Glomerular endothelial cell (primary cell): ENCODE measurements around the gene NYNRIN. TPM values are rescaled to one million over a fixed set of nuclear protein-coding genes. Genes with fewer than 3 reads are reported as not detected.
"Not testable (repeated sequence)": the region's sequence is repeated elsewhere in the genome, so short reads cannot be mapped to it uniquely, and the experiment has no call there.

Experiments
- DNase-seq: peaks from one replicate; pipeline ENCODE4 v3.0.0-alpha.2; 2011; ENCODE audit warnings: low read depth, low spot score; ENCODE audit errors: extremely low read depth
- total RNA-seq: library from RNA; depleted of rRNA; stranded (reverse); fragments of >200 nt; gene quantifications from 2 replicates; pipeline ENCODE4 v1.2.3, GENCODE V29; 2015

The NYNRIN gene
- total RNA-seq, 1 donor from 2014 or later: 19.8 TPM

GRCh38 chr14:24369463-24369862 is 29.3 kb upstream of the NYNRIN start:
- no peak for DNase-seq

DNA sequence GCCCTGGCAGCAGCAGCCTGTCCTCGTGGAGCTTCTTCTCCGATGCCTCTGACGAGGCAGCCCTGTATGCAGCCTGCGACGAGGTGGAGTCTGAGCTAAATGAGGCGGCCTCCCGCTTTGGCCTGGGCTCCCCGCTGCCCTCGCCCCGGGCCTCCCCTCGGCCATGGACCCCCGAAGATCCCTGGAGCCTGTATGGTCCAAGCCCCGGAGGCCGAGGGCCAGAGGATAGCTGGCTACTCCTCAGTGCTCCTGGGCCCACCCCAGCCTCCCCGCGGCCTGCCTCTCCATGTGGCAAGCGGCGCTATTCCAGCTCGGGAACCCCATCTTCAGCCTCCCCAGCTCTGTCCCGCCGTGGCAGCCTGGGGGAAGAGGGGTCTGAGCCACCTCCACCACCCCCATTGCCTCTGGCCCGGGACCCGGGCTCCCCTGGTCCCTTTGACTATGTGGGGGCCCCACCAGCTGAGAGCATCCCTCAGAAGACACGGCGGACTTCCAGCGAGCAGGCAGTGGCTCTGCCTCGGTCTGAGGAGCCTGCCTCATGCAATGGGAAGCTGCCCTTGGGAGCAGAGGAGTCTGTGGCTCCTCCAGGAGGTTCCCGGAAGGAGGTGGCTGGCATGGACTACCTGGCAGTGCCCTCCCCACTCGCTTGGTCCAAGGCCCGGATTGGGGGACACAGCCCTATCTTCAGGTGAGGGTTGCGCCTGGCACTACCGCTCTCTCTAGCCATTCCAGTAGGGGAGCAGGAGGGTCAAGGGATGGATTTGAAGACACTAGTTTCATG is 28.7 kb upstream of the NYNRIN start:
- no peak for DNase-seq

GRCh38 chr14:24370748-24371147 is 28.1 kb upstream of the NYNRIN start:
- DNase-seq: no peak

GRCh38 chr14:24371605-24372004 is 27.2 kb upstream of the NYNRIN start:
- DNase-seq: not testable (repeated sequence)

GRCh38 chr14:24372701-24373416 is 25.9 kb upstream of the NYNRIN start:
- DNase-seq: no peak

- DNase-seq: no peak
Observed at GRCh38 chr14:24376448-24377070, 22.2 kb upstream of the NYNRIN start.

DNA sequence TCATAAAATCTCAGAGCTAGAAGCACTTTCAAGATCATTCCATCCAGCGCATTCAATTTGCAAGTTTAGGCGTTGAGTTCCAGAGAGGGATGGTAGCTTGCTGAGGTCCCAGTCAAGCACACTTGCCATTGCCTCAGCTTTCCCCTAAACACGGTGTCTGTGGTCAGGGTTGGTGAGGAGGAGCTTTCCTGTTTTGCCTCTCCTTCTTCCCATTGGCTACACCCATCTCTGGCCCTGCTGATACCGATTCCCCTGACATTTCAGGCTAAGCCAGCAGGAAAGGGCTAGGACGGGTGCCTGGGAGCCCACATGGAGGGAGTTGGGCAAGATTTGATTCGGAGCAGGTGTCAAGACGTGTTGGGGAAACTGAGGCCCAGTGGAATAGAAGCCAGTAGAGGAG is 21.7 kb upstream of the NYNRIN start:
- no peak for DNase-seq

GRCh38 chr14:24377657-24378056 is 21.1 kb upstream of the NYNRIN start:
- no peak for DNase-seq

GRCh38 chr14:24378327-24378726 is 20.5 kb upstream of the NYNRIN start:
- no peak for DNase-seq

- DNase-seq: no peak
Observed at GRCh38 chr14:24378981-24379906, 19.6 kb upstream of the NYNRIN start.

- DNase-seq: no peak
Observed at GRCh38 chr14:24379907-24380730, 18.7 kb upstream of the NYNRIN start.

- DNase-seq: no peak
Observed at GRCh38 chr14:24381363-24382063, 17.3 kb upstream of the NYNRIN start.

DNA sequence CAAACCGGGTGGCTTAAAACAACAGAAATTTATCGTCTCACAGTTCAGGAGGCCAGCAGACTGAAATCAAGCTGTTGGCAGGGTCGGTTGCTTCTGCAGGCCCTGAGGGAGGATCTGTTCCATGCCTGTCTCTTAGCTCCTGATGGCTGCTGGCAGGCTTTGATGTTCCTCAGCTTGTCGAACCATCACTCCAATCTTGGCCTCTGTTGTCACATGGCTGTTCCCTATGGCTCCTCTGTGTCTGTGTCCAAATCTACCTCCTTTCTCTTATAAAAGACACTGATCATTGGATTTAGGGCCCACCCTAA is 16.8 kb upstream of the NYNRIN start:
- DNase-seq: no peak

- DNase-seq: no peak
Observed at GRCh38 chr14:24384169-24384568, 14.6 kb upstream of the NYNRIN start.

- no peak for DNase-seq
Observed at GRCh38 chr14:24385524-24385923, 13.3 kb upstream of the NYNRIN start.

DNA sequence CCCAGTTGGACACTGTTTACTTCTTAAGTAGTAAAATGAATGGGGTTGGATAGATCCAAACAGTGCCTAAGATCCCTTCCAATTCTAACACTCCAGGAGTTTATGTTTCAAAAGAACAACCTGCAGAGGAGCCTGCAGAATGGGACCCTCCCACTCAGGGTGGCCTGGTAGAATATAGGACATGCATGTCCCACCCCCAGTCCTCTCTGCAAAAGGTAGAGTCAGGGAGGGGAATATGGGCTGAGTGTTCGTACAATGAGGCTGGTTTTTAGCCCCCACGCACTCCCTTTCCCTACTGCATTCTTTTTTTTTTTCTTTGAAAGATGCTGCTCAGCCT is 11.8 kb upstream of the NYNRIN start:
- no peak for DNase-seq

DNA sequence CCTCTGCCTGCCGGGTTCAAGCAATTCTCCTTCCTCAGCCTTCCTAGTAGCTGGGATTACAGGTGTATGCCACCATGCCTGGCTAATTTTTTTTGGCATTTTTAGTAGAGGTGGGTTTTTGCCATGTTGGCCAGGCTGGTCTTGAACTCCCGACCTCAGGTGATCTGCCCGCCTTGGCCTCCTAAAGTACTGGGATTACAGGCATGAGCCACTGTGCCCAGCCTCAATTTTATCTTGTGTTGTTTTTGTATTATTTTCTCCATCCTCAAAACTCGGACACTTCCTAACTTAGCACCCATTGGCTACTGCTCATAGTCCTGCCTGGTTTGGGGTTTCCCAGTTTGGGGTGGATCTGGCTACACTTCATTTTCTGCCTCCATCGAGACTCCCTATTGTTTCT is 11.2 kb upstream of the NYNRIN start:
- DNase-seq: not testable (repeated sequence)

GRCh38 chr14:24388474-24389179 is 10.2 kb upstream of the NYNRIN start:
- no peak for DNase-seq
